ENCODE data around the gene TBXAS1. TPM values are rescaled to one million over a fixed set of nuclear protein-coding genes. Genes with fewer than 3 reads are reported as not detected.

TBXAS1 gene
- total RNA-seq, 1 donor from 2014 or later: not detected

- Mint-ChIP-seq H3K27me3 (ENCODE audit: unreplicated experiment) (no peaks in the 10 kb centered on the region), H3K36me3 (ENCODE audit: unreplicated experiment) (no peaks in the 10 kb centered on the region), H3K4me3 (ENCODE audit: unreplicated experiment) (no peak overlapping the region), H3K9me3 (ENCODE audit: unreplicated experiment) (peaks cover 4% of the 10 kb centered on the region), H3K27ac (ENCODE audit: unreplicated experiment) (no peak overlapping the region), H3K4me1 (ENCODE audit: low read depth, unreplicated experiment) (no peaks in the 10 kb centered on the region)
- DNase-seq: no peak
- no peak for TF ChIP-seq CTCF (IDR thresholded peaks at IDR 0.05; ENCODE audit: partially characterized antibody, unreplicated experiment)
Observed at GRCh38 chr7:139883814-139884213, 54.8 kb downstream of the TBXAS1 start.

- no peak for DNase-seq
- H3K27me3 Mint-ChIP-seq (ENCODE audit: unreplicated experiment): no peaks in the 10 kb centered on the region
- no peaks in the 10 kb centered on the region for H3K4me1 Mint-ChIP-seq (ENCODE audit: low read depth, unreplicated experiment)
- H3K36me3 Mint-ChIP-seq (ENCODE audit: unreplicated experiment): no peaks in the 10 kb centered on the region
- no peak for TF ChIP-seq CTCF (IDR thresholded peaks at IDR 0.05; ENCODE audit: partially characterized antibody, unreplicated experiment)
- H3K4me3 Mint-ChIP-seq (ENCODE audit: unreplicated experiment): no peak overlapping the region
- H3K9me3 Mint-ChIP-seq (ENCODE audit: unreplicated experiment): peaks cover 4% of the 10 kb centered on the region
- no peak overlapping the region for H3K27ac Mint-ChIP-seq (ENCODE audit: unreplicated experiment)
Observed at GRCh38 chr7:139884441-139884840, 55.4 kb downstream of the TBXAS1 start.

- no peak overlapping the region for H3K27ac Mint-ChIP-seq (ENCODE audit: unreplicated experiment)
- no peak for TF ChIP-seq CTCF (IDR thresholded peaks at IDR 0.05; ENCODE audit: partially characterized antibody, unreplicated experiment)
- no peak for DNase-seq
- peaks cover 4% of the 10 kb centered on the region for H3K9me3 Mint-ChIP-seq (ENCODE audit: unreplicated experiment)
- H3K27me3 Mint-ChIP-seq (ENCODE audit: unreplicated experiment): no peaks in the 10 kb centered on the region
- no peaks in the 10 kb centered on the region for H3K36me3 Mint-ChIP-seq (ENCODE audit: unreplicated experiment)
- no peaks in the 10 kb centered on the region for H3K4me1 Mint-ChIP-seq (ENCODE audit: low read depth, unreplicated experiment)
- no peak overlapping the region for H3K4me3 Mint-ChIP-seq (ENCODE audit: unreplicated experiment)
Observed at GRCh38 chr7:139885511-139885910, 56.4 kb downstream of the TBXAS1 start.

- Mint-ChIP-seq H3K27ac (ENCODE audit: unreplicated experiment) (no peak overlapping the region), H3K4me3 (ENCODE audit: unreplicated experiment) (no peak overlapping the region), H3K4me1 (ENCODE audit: low read depth, unreplicated experiment) (no peaks in the 10 kb centered on the region), H3K27me3 (ENCODE audit: unreplicated experiment) (no peaks in the 10 kb centered on the region), H3K9me3 (ENCODE audit: unreplicated experiment) (peaks cover 4% of the 10 kb centered on the region), H3K36me3 (ENCODE audit: unreplicated experiment) (no peaks in the 10 kb centered on the region)
- DNase-seq: no peak
- TF ChIP-seq CTCF (IDR thresholded peaks at IDR 0.05; ENCODE audit: partially characterized antibody, unreplicated experiment): no peak
Observed at GRCh38 chr7:139886206-139886605, 57.1 kb downstream of the TBXAS1 start.

- TF ChIP-seq CTCF (IDR thresholded peaks at IDR 0.05; ENCODE audit: partially characterized antibody, unreplicated experiment): no peak
- H3K27me3 Mint-ChIP-seq (ENCODE audit: unreplicated experiment): no peaks in the 10 kb centered on the region
Observed at GRCh38 chr7:139886899-139887298, 57.8 kb downstream of the TBXAS1 start.

More at GRCh38 chr7:139886899-139887298, 57.8 kb downstream of the TBXAS1 start:
- Mint-ChIP-seq H3K36me3 (ENCODE audit: unreplicated experiment) (no peaks in the 10 kb centered on the region), H3K27ac (ENCODE audit: unreplicated experiment) (no peak overlapping the region), H3K4me1 (ENCODE audit: low read depth, unreplicated experiment) (no peaks in the 10 kb centered on the region), H3K4me3 (ENCODE audit: unreplicated experiment) (no peak overlapping the region), H3K9me3 (ENCODE audit: unreplicated experiment) (peaks cover 4% of the 10 kb centered on the region)
- DNase-seq: no peak

Data from glutamatergic neuron (in vitro differentiated cells).